IPS DF 19.7 (cell line): ENCODE data around the gene SNRPN.
A peak's percentile ranks its signal among the peaks of the same experiment; 100 is the strongest.
"Not testable (repeated sequence)": the region's sequence is repeated elsewhere in the genome, so short reads cannot be mapped to it uniquely, and the experiment has no call there.

ENCODE experiments used
- DNase-seq: peaks from one replicate; pipeline ENCODE4 v3.0.0-alpha.2; 2013; ENCODE audit warnings: low read depth, low spot score

Gene SNRPN

DNA sequence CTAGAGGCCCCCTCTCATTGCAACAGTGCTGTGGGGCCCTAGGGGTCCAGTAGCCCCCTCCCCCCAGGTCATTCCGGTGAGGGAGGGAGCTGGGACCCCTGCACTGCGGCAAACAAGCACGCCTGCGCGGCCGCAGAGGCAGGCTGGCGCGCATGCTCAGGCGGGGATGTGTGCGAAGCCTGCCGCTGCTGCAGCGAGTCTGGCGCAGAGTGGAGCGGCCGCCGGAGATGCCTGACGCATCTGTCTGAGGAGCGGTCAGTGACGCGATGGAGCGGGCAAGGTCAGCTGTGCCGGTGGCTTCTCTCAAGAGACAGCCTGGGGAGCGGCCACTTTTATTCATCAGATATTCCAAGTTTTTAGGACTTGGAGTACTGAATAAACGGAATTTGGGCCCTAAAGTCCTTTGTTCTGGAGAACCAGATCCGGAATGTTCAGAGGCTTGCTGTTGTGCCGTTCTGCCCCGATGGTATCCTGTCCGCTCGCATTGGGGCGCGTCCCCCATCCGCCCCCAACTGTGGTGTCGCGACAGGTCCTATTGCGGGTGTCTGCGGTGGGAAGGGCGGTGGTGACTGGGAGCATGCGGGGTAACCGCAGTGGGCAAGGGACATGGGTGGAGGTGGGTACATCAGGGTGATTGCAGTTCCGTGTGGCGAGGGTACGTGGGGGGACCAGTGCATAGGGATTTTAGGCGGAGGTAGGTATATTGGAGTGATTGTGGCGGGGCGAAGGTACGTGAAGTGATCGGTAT, at the start of gene SNRPN, which contains the start of gene SNURF:
Gene SNRPN, plus strand, starts transcription at position 205 of the 748 bp plus-strand sequence. CDS start 19,467 bp downstream, outside the sequence.
Gene SNURF, plus strand, starts transcription at position 205 of the 748 bp plus-strand sequence. Its CDS starts 62 bp downstream, at position 267.
- DNase-seq, result peak; percentile 56

GRCh38 chr15:24916305-24917009, 38.3 kb upstream of the SNRPN start:
- DNase-seq, result no peak

GRCh38 chr15:24917431-24917830, 37.4 kb upstream of the SNRPN start:
- DNase-seq, result no peak

DNA sequence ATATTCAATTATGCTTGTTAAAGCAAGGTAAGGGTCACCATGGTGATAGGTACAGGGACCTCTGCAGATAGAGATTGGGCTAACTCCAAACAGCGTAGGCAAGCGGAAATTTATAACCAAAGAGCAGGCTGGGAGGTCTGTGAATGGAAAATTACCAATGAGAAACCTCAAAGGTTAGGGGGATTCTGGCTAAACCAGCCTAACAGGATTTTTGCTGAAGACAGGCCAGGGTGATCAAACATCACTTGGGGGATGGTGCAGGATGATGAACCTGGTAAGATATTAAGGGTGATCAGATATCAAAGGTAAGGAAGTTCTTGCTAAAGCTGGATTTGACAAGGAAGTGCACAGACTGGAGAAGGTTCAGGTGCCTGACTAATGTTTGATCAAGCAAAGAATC, 35.3 kb upstream of the SNRPN start:
- peak; percentile 73 for DNase-seq

DNA sequence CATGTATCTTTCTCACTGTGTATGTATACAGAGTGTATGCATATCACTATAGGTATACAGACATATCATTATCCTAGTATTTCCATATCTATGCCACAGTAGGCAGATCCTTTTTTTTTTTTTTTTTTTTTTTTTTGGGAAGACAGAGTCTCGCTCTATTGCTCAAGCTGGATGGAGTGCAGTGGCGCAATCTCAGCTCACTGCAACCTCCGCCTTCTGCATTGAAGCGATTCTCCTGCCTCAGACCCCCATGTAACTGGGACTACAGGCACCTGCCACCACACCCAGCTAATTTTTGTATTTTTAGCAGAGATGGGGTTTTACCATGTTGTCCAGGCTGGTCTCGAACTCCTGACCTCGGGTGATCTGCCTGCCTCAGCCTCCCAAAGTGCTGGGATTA, 32.0 kb upstream of the SNRPN start:
- DNase-seq, result not testable (repeated sequence)

DNA sequence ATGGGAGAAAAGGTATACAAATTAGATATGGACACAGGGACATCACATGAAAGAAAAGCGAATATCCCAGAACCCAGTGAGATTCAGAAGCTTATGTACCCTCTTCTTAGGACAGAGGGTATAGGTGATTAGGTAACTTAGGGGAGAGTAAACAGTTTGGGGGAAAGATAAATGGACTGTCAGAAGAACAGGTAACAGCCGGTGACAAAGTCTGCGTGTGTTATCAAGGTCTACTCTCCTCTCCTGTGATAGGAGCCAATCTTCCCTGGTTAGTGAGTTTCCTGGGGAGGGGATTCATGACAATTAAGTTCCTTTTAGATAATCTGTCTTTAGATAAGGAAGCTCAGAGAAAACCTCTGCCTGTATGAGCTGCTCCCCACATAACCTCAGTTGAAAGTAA, 30.6 kb upstream of the SNRPN start:
- no peak for DNase-seq

GRCh38 chr15:24924621-24925020, 30.2 kb upstream of the SNRPN start:
- no peak for DNase-seq

DNA sequence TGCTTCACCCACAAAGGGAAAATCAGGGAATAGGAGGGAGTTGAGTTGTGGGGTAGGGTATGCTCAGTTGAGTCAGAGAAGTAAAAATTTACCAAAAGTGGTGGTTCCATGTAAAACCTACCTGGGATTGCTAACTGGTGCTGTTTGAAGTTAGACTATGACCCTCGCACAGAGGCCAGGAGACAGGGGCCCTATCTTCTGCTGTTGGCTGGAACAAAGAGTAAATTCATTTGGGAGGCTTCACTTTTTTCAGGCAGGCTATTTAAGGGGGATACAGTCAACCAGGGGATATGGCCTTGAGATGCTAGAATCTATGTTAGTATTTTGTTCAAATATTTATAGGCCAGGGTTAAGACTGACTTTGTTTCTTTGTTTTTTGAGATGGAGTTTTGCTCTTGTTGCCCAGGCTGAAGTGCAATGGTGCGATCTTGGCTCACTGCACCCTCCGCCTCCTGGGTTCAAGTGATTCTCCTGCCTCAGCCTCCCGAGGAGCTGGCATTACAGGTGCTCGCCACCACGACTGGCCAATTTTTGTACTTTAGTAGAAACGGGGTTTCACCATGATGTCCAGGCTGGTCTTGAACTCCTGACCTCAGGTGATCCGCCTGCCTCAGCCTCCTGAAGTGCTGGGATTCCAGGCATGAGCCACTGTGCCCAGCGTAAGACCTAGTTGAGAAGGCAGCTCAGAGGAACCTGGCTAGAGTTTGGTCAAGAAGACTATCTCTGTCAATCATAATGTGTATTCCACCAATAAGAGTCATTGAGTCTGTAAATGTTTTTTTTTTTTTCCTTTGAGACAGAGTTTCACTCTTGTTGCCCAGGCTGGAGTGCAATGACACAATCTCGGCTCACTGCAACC, 22.7 kb upstream of the SNRPN start:
- not testable (repeated sequence) for DNase-seq

- DNase-seq, result no peak
Measured at GRCh38 chr15:24933716-24934115, 21.1 kb upstream of the SNRPN start.

DNA sequence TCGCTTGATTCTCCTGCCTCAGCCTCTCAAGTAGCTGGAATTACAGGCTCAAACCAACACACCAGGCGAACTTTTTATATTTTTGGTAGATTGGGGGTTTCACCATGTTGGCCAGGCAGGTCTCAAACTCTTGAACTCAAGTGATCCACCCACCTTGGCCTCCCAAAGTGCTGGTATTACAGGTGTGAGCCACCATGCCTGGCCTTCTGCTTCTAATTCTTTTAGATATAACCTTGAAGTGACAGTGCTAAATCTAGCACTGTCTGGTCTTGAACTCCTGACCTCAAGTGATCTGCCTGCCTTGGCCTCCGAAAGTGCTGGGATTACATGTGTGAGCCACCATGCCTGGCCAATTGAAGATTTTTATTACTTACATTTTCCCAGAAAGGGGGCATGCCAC, 16.6 kb upstream of the SNRPN start:
- DNase-seq, result not testable (repeated sequence)

DNA sequence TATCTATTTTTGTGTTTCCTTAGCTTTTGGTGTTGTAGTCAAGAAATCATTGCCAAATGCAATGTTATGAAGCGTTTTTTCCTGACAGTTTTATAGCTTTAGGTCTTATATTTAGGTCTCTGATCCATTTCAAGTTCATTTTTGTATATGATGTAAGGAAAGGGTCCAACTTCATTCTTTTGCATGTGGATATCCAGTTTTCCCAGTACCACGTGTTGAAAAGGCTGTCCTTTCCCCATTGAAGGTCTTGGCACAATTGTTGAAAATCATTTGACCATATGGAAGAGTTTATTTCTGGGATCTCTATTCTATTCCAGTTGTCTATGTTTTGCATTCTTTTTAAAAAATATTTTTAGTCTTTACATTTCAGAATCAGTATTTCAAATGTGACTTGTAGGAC, 14.6 kb upstream of the SNRPN start:
- DNase-seq, result no peak

- DNase-seq, result no peak
Measured at GRCh38 chr15:24943361-24943760, 11.4 kb upstream of the SNRPN start.

DNA sequence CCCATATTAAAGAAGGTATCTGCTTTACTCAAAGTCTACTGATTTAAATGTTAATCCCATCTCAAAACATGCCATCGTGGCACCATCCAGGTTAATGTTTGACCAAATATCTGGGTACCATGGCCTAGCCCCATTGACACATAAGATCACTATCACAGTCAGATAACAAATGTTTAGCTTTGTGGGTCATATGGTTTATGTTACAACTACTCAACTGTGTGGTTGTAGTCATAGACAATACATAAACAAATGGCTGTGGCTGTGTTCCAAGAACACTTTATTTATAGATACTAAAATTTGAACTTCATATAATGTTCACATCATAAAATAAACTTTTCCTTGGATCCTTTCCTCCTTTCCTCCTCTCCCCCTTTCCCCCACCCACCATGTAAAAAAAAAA, 9.8 kb upstream of the SNRPN start:
- DNase-seq, result no peak

- no peak for DNase-seq
Measured at GRCh38 chr15:24945711-24946110, 9.1 kb upstream of the SNRPN start.

DNA sequence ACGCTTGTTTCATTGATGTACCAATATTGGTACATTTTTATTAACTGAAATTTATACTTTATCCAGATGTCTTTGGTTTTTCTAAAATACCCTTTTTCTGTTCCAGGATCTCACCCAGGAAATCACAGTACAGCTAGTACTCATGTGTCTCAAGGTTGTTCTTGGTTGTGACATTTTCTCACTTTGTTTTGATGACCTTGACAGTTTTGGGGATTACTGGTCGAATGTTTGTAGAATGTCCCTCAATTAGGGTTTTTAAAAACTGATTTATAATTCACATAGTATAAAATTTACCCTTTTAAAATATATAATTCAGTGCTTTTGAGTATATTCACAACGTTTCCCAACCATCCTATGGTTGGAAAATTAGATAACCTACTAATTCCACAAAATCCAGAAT, 6.3 kb upstream of the SNRPN start:
- DNase-seq, result no peak

DNA sequence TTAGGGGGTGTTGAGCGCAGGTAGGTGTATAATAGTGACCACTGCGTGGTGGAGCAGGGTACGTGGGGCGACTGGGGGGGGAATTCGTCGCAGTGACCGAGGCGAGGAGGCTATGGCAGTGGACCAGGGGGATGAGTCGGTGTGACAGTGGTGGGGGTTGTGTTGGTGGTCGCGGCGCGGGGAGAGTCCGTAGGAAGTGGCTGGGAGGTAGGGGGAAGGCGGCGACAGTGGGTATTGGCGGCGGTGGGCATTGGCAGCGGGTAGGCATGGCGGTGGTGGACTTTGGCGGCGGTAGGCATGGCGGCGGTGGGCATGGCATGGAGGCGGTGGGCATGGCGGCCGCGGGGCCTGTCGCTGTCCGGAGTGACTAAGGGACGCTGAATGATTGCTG, 739 bp downstream of the SNRPN start:
- DNase-seq, result no peak

GRCh38 chr15:24956111-24956838, 1.5 kb downstream of the SNRPN start:
- no peak for DNase-seq

GRCh38 chr15:24957691-24958090, 2.9 kb downstream of the SNRPN start:
- DNase-seq, result no peak

DNA sequence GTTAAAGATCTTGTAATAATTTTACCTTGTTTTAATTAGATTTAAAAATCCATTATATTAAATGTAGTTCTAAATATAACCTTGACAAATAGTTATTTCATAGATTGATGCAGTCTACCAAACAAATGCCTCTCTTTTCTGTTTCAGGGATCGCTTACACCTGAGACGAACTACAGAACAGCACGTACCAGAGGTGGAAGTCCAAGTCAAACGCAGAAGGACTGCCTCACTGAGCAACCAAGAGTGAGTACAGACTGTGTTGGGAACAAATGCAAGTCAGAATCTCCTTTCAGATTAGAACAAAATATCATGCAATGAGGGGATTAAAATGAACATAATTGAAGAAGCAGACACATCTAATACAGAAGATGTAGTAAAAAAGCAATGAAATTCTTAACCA, 7.2 kb downstream of the SNRPN start:
- DNase-seq, result no peak

- DNase-seq, result no peak
Measured at GRCh38 chr15:24962880-24963279, 8.1 kb downstream of the SNRPN start.

- no peak for DNase-seq
Measured at GRCh38 chr15:24966364-24967103, 11.7 kb downstream of the SNRPN start.
